ENCODE data around the gene SCYGR5. TPM values are rescaled to one million over a fixed set of nuclear protein-coding genes. Genes with fewer than 3 reads are reported as not detected.
A peak's percentile ranks its signal among the peaks of the same experiment; 100 is the strongest.

Gene SCYGR5
- total and polyA plus RNA-seq, 2 donors (not counting 3 experiments of a cell fraction or from before 2014, with no cell fraction given), result not detected

DNA sequence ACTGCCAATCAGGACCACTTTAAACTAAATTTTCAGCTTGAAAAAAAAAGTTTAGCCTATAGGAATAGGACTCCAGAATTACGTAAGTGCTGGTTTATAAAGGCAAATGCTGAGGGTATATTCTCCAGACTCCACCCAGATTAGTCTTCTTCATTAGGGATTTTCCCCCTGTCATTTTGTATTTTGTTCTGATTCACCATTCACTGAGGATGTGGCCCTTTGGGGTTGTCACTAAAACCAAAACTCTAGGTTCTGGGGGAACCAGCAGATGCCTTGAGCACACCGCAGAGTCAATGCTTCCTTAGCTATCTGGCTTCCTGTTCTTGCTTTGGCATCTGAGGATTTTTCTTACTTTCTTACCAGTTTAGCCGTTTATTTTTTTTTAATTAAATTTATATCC lies 38.8 kb upstream of the SCYGR5 start:
- H2AFZ ChIP-seq (ENCODE audit: low read depth, low read length), result no peak overlapping the region
- H3K36me3 ChIP-seq (ENCODE audit: control insufficient read depth in 2 of 2, extremely low read depth in 1 of 2, insufficient read depth in 2 of 2, low read length in 2 of 2), result no peaks in the 10 kb centered on the region
- no peaks in the 10 kb centered on the region for H3K79me2 ChIP-seq (ENCODE audit: control insufficient read depth, insufficient read depth, low read length)
- CTCF ChIA-PET, result interaction anchor here (0.8 to 1.0 kb wide), 3 partner anchors 10 to 248 kb away, joined by 3 read pairs; partner anchors contain the start of gene TM4SF20
- no peak overlapping the region for H3K4me3 ChIP-seq (replicated peaks in 1 of 3; ENCODE audit: insufficient read depth in 1 of 3, low read depth in 1 of 3, low read length in 3 of 3)
- intact Hi-C loops (cut with micrococcal nuclease) (no loop called here), dilution Hi-C loops (cut with MboI; ENCODE audit: extremely low pct_ligation_motif_present, low sequenced_read_pairs) (no loop called here)
- POLR2A ChIA-PET, result no interaction called here
- no peaks in the 10 kb centered on the region for H3K9me1 ChIP-seq (replicated peaks; ENCODE audit: control insufficient read depth, extremely low read depth, insufficient read depth, low read length)
- peaks cover 2 to 3% of the 10 kb centered on the region in 2 experiments for H3K27me3 ChIP-seq (ENCODE audit: control insufficient read depth in 2 of 2, insufficient read depth in 2 of 2, low read length in 2 of 2)
- no peak for DNase-seq (ENCODE audit: low read depth, low spot score)
- no peaks in the 10 kb centered on the region for H4K20me1 ChIP-seq (replicated peaks; ENCODE audit: control insufficient read depth, extremely low read depth, insufficient read depth, low read length)
- no peak overlapping the region for H3K4me2 ChIP-seq (ENCODE audit: insufficient read depth, low read length)
- TF ChIP-seq POLR2A (IDR thresholded peaks at IDR 0.05; ENCODE audit: low read depth, low read length) (no peak), JUN (IDR thresholded peaks at IDR 0.05; ENCODE audit: borderline replicate concordance, insufficient read depth, insufficient read length, low read depth) (no peak), EZH2 (IDR thresholded peaks at IDR 0.05; ENCODE audit: borderline replicate concordance, low read depth, low read length, severe bottlenecking) (no peak), FOS (IDR thresholded peaks at IDR 0.05; ENCODE audit: borderline replicate concordance, insufficient read depth, low read length) (no peak), MYC (IDR thresholded peaks at IDR 0.05; ENCODE audit: low read depth, low read length) (no peak), GATA2 (IDR thresholded peaks at IDR 0.05; ENCODE audit: insufficient read depth, insufficient read length, low read depth, low read length) (no peak), POLR2AphosphoS5 (IDR thresholded peaks at IDR 0.05; ENCODE audit: insufficient read depth, low read depth, low read length) (no peak)
- TF ChIP-seq, protein P1, sequence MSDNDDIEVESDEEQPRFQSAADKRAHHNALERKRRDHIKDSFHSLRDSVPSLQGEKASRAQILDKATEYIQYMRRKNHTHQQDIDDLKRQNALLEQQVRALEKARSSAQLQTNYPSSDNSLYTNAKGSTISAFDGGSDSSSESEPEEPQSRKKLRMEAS (IDR thresholded peaks at IDR 0.05; ENCODE audit: insufficient read depth, insufficient read length), result no peak
- TF ChIP-seq, protein P2, sequence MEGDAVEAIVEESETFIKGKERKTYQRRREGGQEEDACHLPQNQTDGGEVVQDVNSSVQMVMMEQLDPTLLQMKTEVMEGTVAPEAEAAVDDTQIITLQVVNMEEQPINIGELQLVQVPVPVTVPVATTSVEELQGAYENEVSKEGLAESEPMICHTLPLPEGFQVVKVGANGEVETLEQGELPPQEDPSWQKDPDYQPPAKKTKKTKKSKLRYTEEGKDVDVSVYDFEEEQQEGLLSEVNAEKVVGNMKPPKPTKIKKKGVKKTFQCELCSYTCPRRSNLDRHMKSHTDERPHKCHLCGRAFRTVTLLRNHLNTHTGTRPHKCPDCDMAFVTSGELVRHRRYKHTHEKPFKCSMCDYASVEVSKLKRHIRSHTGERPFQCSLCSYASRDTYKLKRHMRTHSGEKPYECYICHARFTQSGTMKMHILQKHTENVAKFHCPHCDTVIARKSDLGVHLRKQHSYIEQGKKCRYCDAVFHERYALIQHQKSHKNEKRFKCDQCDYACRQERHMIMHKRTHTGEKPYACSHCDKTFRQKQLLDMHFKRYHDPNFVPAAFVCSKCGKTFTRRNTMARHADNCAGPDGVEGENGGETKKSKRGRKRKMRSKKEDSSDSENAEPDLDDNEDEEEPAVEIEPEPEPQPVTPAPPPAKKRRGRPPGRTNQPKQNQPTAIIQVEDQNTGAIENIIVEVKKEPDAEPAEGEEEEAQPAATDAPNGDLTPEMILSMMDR (IDR thresholded peaks at IDR 0.05; ENCODE audit: extremely low read depth in 1 of 2, insufficient read depth in 1 of 2, low read depth in 1 of 2, low read length in 2 of 2), result no peak
- H3K9ac ChIP-seq (replicated peaks; ENCODE audit: extremely low read depth, insufficient read depth, low read length), result no peak overlapping the region
- no peak overlapping the region for H3K27ac ChIP-seq (ENCODE audit: insufficient read depth, low read depth, low read length)
- no TSS peak for BruUV-seq (replicated peaks)
- no peaks in the 10 kb centered on the region for H3K9me3 ChIP-seq (replicated peaks; ENCODE audit: control insufficient read depth, insufficient read depth, low read length)
- FAIRE-seq, result peak; percentile 35
- H3K4me1 ChIP-seq (ENCODE audit: control insufficient read depth, extremely low read depth, insufficient read depth, low read length), result no peaks in the 10 kb centered on the region
